NCI-H2171 treated with DMSO at 0.1 percent for 48 hours (cell line): Measurements from ENCODE around the gene ZP3.
"Not testable (repeated sequence)": the region's sequence is repeated elsewhere in the genome, so short reads cannot be mapped to it uniquely, and the experiment has no call there.

Experiments
- DNase-seq: peaks from one replicate; lab custom pipeline; 2025; lab: John Stamatoyannopoulos, UW

The ZP3 gene

GRCh38 chr7:76485822-76486610 is 61.3 kb downstream of the ZP3 start:
- DNase-seq: not testable (repeated sequence)

GRCh38 chr7:76486618-76487017 is 61.9 kb downstream of the ZP3 start:
- DNase-seq: not testable (repeated sequence)

GRCh38 chr7:76487969-76488368 is 63.2 kb downstream of the ZP3 start:
- not testable (repeated sequence) for DNase-seq
